Stomach (tissue), 9 donors: Measurements from ENCODE around the gene APP. TPM values are rescaled to one million over a fixed set of nuclear protein-coding genes. Genes with fewer than 3 reads are reported as not detected.

Source experiments
- DNase-seq, 2 donors: peaks; one replicate each; pipeline versions ENCODE4 v3.0.0 to v3.0.0-alpha.2; 2013 to 2019
- H3K27ac ChIP-seq, 5 donors: fragments of 200-600 bp in 4 of 5; sonication (generic) in 4 of 5; one replicate each; pipeline ENCODE4 v1.5.1; 2013 to 2019; ENCODE audit warnings: mild to moderate bottlenecking in 1 of 5, moderate library complexity in 1 of 5
- H3K27me3 ChIP-seq, 3 donors: fragments of 200-600 bp; sonication (generic); one replicate each; pipeline ENCODE4 v1.5.1; 2017 to 2019; ENCODE audit warnings: mixed run types in 1 of 3
- H3K36me3 ChIP-seq, 4 donors: fragments of 200-600 bp; sonication (generic); 1 replicate in 3 of 4; 2 replicates in 1 of 4; pipeline ENCODE4 v1.5.1; 2016 to 2019
- H3K4me1 ChIP-seq, 4 donors: fragments of 200-600 bp; sonication (generic); one replicate each; pipeline ENCODE4 v1.5.1; 2016 to 2019
- H3K4me3 ChIP-seq, 4 donors: fragments of 200-600 bp; sonication (generic) in 3 of 4; one replicate each; pipeline ENCODE4 v1.5.1; 2016 to 2019; ENCODE audit warnings: mild to moderate bottlenecking in 1 of 4
- H3K9me3 ChIP-seq, 4 donors: fragments of 200-600 bp; sonication (generic); one replicate each; pipeline ENCODE4 v1.5.1; 2016 to 2019
- CTCF ChIP-seq, 7 experiments: fragments of 450-650 bp in 4 of 7; fragments of 200-600 bp in 3 of 7; sonication (generic) in 3 of 7; IDR thresholded peaks; one replicate each; pipeline ENCODE4 v1.5.1; 2016 to 2019; ENCODE audit warnings: antibody characterized with exemption in 7 of 7, control low read depth in 2 of 7, mild to moderate bottlenecking in 1 of 7
- EP300 ChIP-seq: sonication (generic); formaldehyde crosslinking; IDR thresholded peaks from one replicate; pipeline ENCODE4 v1.6.1; 2017; ENCODE audit warnings: antibody characterized with exemption
- POLR2A ChIP-seq, 4 donors: fragments of 450-650 bp; IDR thresholded peaks; one replicate each; pipeline ENCODE4 v1.6.1; 2016; ENCODE audit warnings: antibody characterized with exemption in 4 of 4, control low read depth in 2 of 4, mild to moderate bottlenecking in 1 of 4, moderate library complexity in 1 of 4
- POLR2AphosphoS5 ChIP-seq, 3 donors: sonication (generic); formaldehyde crosslinking; IDR thresholded peaks; one replicate each; pipeline ENCODE4 v1.6.1; 2016; ENCODE audit warnings: antibody characterized with exemption in 3 of 3
- WGBS, 5 donors: extraction: QIAGEN DNeasy Blood & Tissue Kit in 3 of 5; methylation state at CpG; one replicate each; pipeline versions ENCODE4 v1.1.5 to v1.1.7; 2013 to 2018; 5-methylcytosine and 5-hydroxymethylcytosine counted together
- intact Hi-C: fragments of 100-400 bp; cut with DNase I; formaldehyde crosslinking; loops from one replicate; pipeline ENCODE4 v1.15.1; 2023; ENCODE audit warnings: low total_unique reads
- polyA plus RNA-seq, 3 donors: library from polyadenylated mRNA; stranded (reverse); fragments of 200-250 nt; gene quantifications; one replicate each; pipeline ENCODE4 v1.2.3, GENCODE V29; 2013
- total RNA-seq, 5 donors: library from RNA; depleted of rRNA; stranded (reverse); fragments of >200 nt; gene quantifications; one replicate each; pipeline versions ENCODE4 v1.1.0 to v1.2.3, GENCODE V29; 2014 to 2016
- donor health status: healthy with polysubstance abuse.
- donor health status: Bipolar disorder and iron deficiency.
- donor health status: healthy.

The APP gene
- total and polyA plus RNA-seq, 8 donors: 41.2 to 408 (median 200) TPM

DNA sequence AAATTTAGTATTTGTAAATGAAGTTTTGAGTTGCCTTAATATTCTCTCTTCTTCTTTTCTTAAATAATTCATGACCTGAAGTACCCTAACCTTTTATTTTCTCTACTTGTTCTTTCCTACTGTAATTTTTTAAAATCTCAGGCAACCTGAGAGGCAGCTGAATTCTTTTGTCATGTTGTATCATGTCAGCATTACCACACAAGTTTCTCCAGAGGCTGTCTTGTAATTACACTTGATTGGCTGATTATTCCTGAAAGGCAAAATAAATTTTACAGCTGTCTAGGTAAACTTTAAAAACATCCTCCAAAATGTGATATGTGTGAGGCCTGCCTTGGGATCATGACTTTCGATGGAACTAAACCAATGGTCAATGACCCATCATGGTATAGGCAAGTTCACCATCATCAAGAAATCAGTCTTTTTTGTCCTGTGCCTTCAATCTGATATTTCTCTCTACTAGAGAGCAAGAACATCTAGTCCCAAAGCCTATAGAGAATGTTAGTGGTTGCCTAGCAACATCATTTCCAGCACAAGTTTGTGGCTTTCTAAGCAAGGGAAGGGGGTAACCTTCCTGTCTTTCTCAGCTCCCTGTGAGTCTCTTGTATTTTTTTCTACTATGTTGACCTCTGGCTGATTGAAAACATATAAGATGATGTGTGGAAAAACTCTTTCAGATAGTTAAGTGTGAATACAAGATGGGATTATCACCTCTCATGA, 320.3 kb downstream of the APP start:
- no peak for DNase-seq
- WGBS, 5 donors: 37 to 93% (median 91%) methylated on average over 1 of the region's 1 CpG
- intact Hi-C loops: no loop called here

GRCh38 chr21:25848309-25848708, 322.3 kb downstream of the APP start:
- Histone ChIP-seq H3K27ac (no peak overlapping the region), H3K36me3 (no peaks in the 10 kb centered on the region), H3K4me3 (no peak overlapping the region), H3K4me1 (peaks cover 0 to 10% (median 0%) of the 10 kb centered on the region in 4 donors), H3K9me3 (no peaks in the 10 kb centered on the region), H3K27me3 (no peaks in the 10 kb centered on the region)
- 50 to 100% (median 73%) methylated on average over 1 to 2 of the region's 2 CpGs for WGBS, 5 donors
- DNase-seq: no peak
- TF ChIP-seq CTCF (IDR thresholded peaks at IDR 0.05): no peak
- TF ChIP-seq POLR2AphosphoS5 (IDR thresholded peaks at IDR 0.05): no peak
- TF ChIP-seq POLR2A (IDR thresholded peaks at IDR 0.05): no peak
- TF ChIP-seq EP300: no peak
- intact Hi-C loops: no loop called here

More for the DNA sequence above, 320.3 kb downstream of the APP start:
- Histone ChIP-seq H3K36me3 (no peaks in the 10 kb centered on the region), H3K9me3 (no peaks in the 10 kb centered on the region), H3K27ac (no peak overlapping the region), H3K27me3 (no peaks in the 10 kb centered on the region), H3K4me1 (peaks cover 0 to 10% (median 0%) of the 10 kb centered on the region in 4 donors), H3K4me3 (no peak overlapping the region)
- TF ChIP-seq CTCF (IDR thresholded peaks at IDR 0.05) (no peak), POLR2A (IDR thresholded peaks at IDR 0.05) (no peak), POLR2AphosphoS5 (IDR thresholded peaks at IDR 0.05) (no peak), EP300 (no peak)

DNA sequence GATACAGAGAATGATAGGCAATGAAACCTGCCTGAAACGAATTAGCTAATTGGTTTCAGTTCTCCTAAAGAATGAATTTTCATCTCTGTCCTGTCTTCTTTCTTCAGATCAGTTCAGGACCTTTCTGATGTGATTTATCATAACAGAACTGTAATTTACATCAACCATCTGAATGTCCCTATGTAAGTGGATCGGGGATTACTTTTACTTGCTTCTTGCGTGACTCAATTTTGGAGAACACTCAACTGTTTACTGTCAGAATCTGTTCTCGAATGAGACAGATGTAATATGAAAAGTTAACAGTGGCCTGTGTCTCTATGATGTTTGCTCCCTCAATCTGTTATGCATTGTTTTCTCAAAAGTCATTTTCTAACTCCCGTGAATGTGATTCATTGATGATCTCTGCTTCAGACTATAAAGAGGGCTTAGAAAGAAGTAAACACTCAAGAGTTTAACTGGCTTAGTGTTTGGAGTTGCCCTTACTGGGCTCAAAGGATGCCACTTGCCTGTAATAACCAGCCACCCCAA, 324.8 kb downstream of the APP start:
- Histone ChIP-seq H3K4me3 (no peak overlapping the region), H3K36me3 (no peaks in the 10 kb centered on the region), H3K4me1 (peaks cover 0 to 10% (median 0%) of the 10 kb centered on the region in 4 donors), H3K27me3 (no peaks in the 10 kb centered on the region), H3K27ac (no peak overlapping the region), H3K9me3 (no peaks in the 10 kb centered on the region)
- DNase-seq: no peak
- intact Hi-C loops: no loop called here
- 39 to 60% (median 47%) methylated on average over 5 of the region's 5 CpGs for WGBS, 5 donors
- TF ChIP-seq CTCF (IDR thresholded peaks at IDR 0.05) (no peak), EP300 (no peak), POLR2AphosphoS5 (IDR thresholded peaks at IDR 0.05) (no peak), POLR2A (IDR thresholded peaks at IDR 0.05) (no peak)

DNA sequence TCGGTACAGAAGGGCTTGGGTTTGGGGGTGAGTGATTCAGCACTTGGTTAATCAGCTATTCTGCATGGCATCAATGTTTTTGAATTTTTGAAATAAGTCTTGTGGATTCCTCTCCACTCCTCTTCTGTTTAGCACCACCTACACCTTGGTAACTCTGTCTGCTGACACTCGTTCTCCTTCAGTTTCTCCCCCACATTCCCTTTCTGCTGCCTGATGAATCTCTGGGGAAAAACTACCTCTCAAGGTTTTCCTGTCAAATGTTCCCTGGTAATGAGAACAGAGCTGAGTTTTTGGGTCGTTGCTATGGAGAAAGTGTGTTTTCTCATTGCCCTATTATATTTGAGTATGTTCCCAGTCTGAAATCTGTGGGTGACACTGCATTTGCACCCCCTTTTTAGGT, 327.6 kb downstream of the APP start:
- intact Hi-C loops: no loop called here
- H3K27ac ChIP-seq: no peak overlapping the region
- 65 to 76% (median 70%) methylated on average over 3 of the region's 3 CpGs for WGBS, 5 donors
- H3K36me3 ChIP-seq: no peaks in the 10 kb centered on the region
- H3K27me3 ChIP-seq: no peaks in the 10 kb centered on the region
- peaks cover 0 to 14% (median 4%) of the 10 kb centered on the region in 4 donors for H3K9me3 ChIP-seq
- no peak for DNase-seq
- TF ChIP-seq POLR2A (IDR thresholded peaks at IDR 0.05) (no peak), CTCF (IDR thresholded peaks at IDR 0.05) (no peak), EP300 (no peak), POLR2AphosphoS5 (IDR thresholded peaks at IDR 0.05) (no peak)
- peaks cover 0 to 10% (median 0%) of the 10 kb centered on the region in 4 donors for H3K4me1 ChIP-seq
- H3K4me3 ChIP-seq: no peak overlapping the region
